NCI-H524 (cell line): Measurements from ENCODE around the gene CEP128.
A peak's percentile ranks its signal among the peaks of the same experiment; 100 is the strongest.

Source experiments
- DNase-seq, 2 experiments: peaks; one replicate each; lab custom pipeline; 2025; lab: John Stamatoyannopoulos, UW

CEP128 gene

GRCh38 chr14:80664576-80664975 is 277.0 kb downstream of the CEP128 start:
- DNase-seq, result no peak

GRCh38 chr14:80663541-80663940 is 278.0 kb downstream of the CEP128 start:
- peak in 1 of 2 experiments; percentile 3 for DNase-seq

GRCh38 chr14:80659783-80660182 is 281.8 kb downstream of the CEP128 start:
- no peak for DNase-seq

- DNase-seq, result no peak
Measured at GRCh38 chr14:80658733-80659132, 282.8 kb downstream of the CEP128 start.

- no peak for DNase-seq
Measured at GRCh38 chr14:80658155-80658554, 283.4 kb downstream of the CEP128 start.

- no peak for DNase-seq
Measured at GRCh38 chr14:80653956-80654355, 287.6 kb downstream of the CEP128 start.

- no peak for DNase-seq
Measured at GRCh38 chr14:80645667-80646413, 295.7 kb downstream of the CEP128 start.

GRCh38 chr14:80644826-80645225 is 296.7 kb downstream of the CEP128 start:
- no peak for DNase-seq

GRCh38 chr14:80638620-80639515 is 302.7 kb downstream of the CEP128 start:
- no peak for DNase-seq

GRCh38 chr14:80637756-80638619 is 303.6 kb downstream of the CEP128 start:
- DNase-seq, result peak; percentile 94 to 97

GRCh38 chr14:80636071-80636470 is 305.5 kb downstream of the CEP128 start:
- DNase-seq, result no peak

- no peak for DNase-seq
Measured at GRCh38 chr14:80634106-80634758, 307.3 kb downstream of the CEP128 start.

- no peak for DNase-seq
Measured at GRCh38 chr14:80629606-80630005, 311.9 kb downstream of the CEP128 start.

- DNase-seq, result no peak
Measured at GRCh38 chr14:80628547-80628946, 313.0 kb downstream of the CEP128 start.

GRCh38 chr14:80627745-80628144 is 313.8 kb downstream of the CEP128 start:
- no peak for DNase-seq

GRCh38 chr14:80624581-80624980 is 317.0 kb downstream of the CEP128 start:
- DNase-seq, result no peak

- no peak for DNase-seq
Measured at GRCh38 chr14:80621701-80622100, 319.8 kb downstream of the CEP128 start.

- DNase-seq, result no peak
Measured at GRCh38 chr14:80620434-80620833, 321.1 kb downstream of the CEP128 start.

- DNase-seq, result no peak
Measured at GRCh38 chr14:80618751-80619329, 322.7 kb downstream of the CEP128 start.

- DNase-seq, result no peak
Measured at GRCh38 chr14:80615831-80616230, 325.7 kb downstream of the CEP128 start.

GRCh38 chr14:80609055-80609454 is 332.5 kb downstream of the CEP128 start:
- no peak for DNase-seq
